Activated CD4-positive, alpha-beta T cell treated with anti-CD3 and anti-CD28 coated beads for 24 hours (primary cell): ENCODE data around the gene RPS6KL1.
A peak's percentile ranks its signal among the peaks of the same experiment; 100 is the strongest.

Source experiments
- DNase-seq, 2 donors: peaks; one replicate each; pipeline ENCODE4 v3.0.0-alpha.2; 2020; ENCODE audit warnings: low read depth in 2 of 2

The RPS6KL1 gene

GRCh38 chr14:74911704-74912103, 11.4 kb downstream of the RPS6KL1 start:
- DNase-seq: no peak

GRCh38 chr14:74911221-74911620, 11.8 kb downstream of the RPS6KL1 start:
- no peak for DNase-seq

GRCh38 chr14:74910556-74910955, 12.5 kb downstream of the RPS6KL1 start:
- DNase-seq: no peak

GRCh38 chr14:74909911-74910310, 13.1 kb downstream of the RPS6KL1 start:
- no peak for DNase-seq

GRCh38 chr14:74909501-74909900, 13.6 kb downstream of the RPS6KL1 start:
- DNase-seq: no peak

- DNase-seq: no peak
Observed at GRCh38 chr14:74908861-74909341, 14.2 kb downstream of the RPS6KL1 start.

GRCh38 chr14:74907744-74908143, 15.3 kb downstream of the RPS6KL1 start:
- DNase-seq: no peak

- DNase-seq: no peak
Observed at GRCh38 chr14:74906925-74907521, 16.0 kb downstream of the RPS6KL1 start.

- peak; percentile 76 to 80 for DNase-seq
Observed at GRCh38 chr14:74905595-74906142, 17.4 kb downstream of the RPS6KL1 start.

- DNase-seq: no peak
Observed at GRCh38 chr14:74904635-74905503, 18.2 kb downstream of the RPS6KL1 start.

- no peak for DNase-seq
Observed at GRCh38 chr14:74902941-74903705, 19.9 kb downstream of the RPS6KL1 start.

GRCh38 chr14:74898694-74899093, 24.4 kb downstream of the RPS6KL1 start:
- DNase-seq: no peak

GRCh38 chr14:74898083-74898482, 25.0 kb downstream of the RPS6KL1 start:
- DNase-seq: no peak

GRCh38 chr14:74897642-74898041, 25.4 kb downstream of the RPS6KL1 start:
- no peak for DNase-seq

- no peak for DNase-seq
Observed at GRCh38 chr14:74896400-74896799, 26.7 kb downstream of the RPS6KL1 start.

- no peak for DNase-seq
Observed at GRCh38 chr14:74893614-74894091, 29.4 kb downstream of the RPS6KL1 start.

- DNase-seq: no peak
Observed at GRCh38 chr14:74892745-74893144, 30.3 kb downstream of the RPS6KL1 start.

GRCh38 chr14:74891870-74892269, 31.2 kb downstream of the RPS6KL1 start:
- no peak for DNase-seq

GRCh38 chr14:74890262-74890661, 32.8 kb downstream of the RPS6KL1 start:
- DNase-seq: no peak

- no peak for DNase-seq
Observed at GRCh38 chr14:74888164-74889158, 34.6 kb downstream of the RPS6KL1 start.

GRCh38 chr14:74886001-74886400, 37.1 kb downstream of the RPS6KL1 start:
- no peak for DNase-seq
